GM23338 (cell line): Measurements from ENCODE around the gene HNF1A. TPM values are rescaled to one million over a fixed set of nuclear protein-coding genes. Genes with fewer than 3 reads are reported as not detected.
A peak's percentile ranks its signal among the peaks of the same experiment; 100 is the strongest.

ENCODE experiments used
- ATAC-seq: fragments of 200-7000 bp; cut with Tn5 transposase; 3 replicates; pipeline ENCODE4 v1.9.1; 2020
- DNase-seq: peaks from one replicate; pipeline ENCODE4 v3.0.0-alpha.2; 2015; ENCODE audit warnings: low spot score
- H2AFZ ChIP-seq: fragments of 200-600 bp; sonication (generic); 2 replicates; pipeline ENCODE4 v1.8.0; 2016; ENCODE audit warnings: antibody characterized with exemption, mild to moderate bottlenecking, moderate library complexity
- H3F3A ChIP-seq: fragments of 200-600 bp; sonication (generic); replicated peaks from 2 replicates; pipeline ENCODE4 v1.8.0; 2017; ENCODE audit warnings: antibody characterized with exemption, mixed run types, low read depth
- H3K27ac ChIP-seq: fragments of 200-600 bp; sonication (generic); 2 replicates; pipeline ENCODE4 v1.6.1; 2016; ENCODE audit warnings: low read depth
- H3K27me3 ChIP-seq: fragments of 200-600 bp; sonication (generic); 2 replicates; pipeline ENCODE4 v1.8.0; 2016; ENCODE audit warnings: mild to moderate bottlenecking, mixed run types, moderate library complexity; ENCODE audit not compliant: insufficient read depth
- H3K36me3 ChIP-seq: fragments of 200-600 bp; sonication (generic); 2 replicates; pipeline ENCODE4 v1.8.0; 2016; ENCODE audit warnings: mild to moderate bottlenecking; ENCODE audit not compliant: insufficient read depth
- H3K4me1 ChIP-seq: fragments of 200-600 bp; sonication (generic); 2 replicates; pipeline ENCODE4 v1.8.0; 2016; ENCODE audit warnings: mild to moderate bottlenecking, moderate library complexity; ENCODE audit not compliant: insufficient read depth
- H3K4me2 ChIP-seq: fragments of 200-600 bp; sonication (generic); 2 replicates; pipeline ENCODE4 v1.7.1; 2017; ENCODE audit warnings: mixed run types
- H3K4me3 ChIP-seq: fragments of 200-600 bp; sonication (generic); 2 replicates; pipeline ENCODE4 v1.6.1; 2016; ENCODE audit warnings: mixed run types
- H3K79me2 ChIP-seq: fragments of 200-600 bp; sonication (generic); replicated peaks from 2 replicates; pipeline ENCODE4 v1.8.0; 2017; ENCODE audit warnings: mild to moderate bottlenecking; ENCODE audit not compliant: insufficient read depth
- H3K9me2 ChIP-seq: fragments of 200-600 bp; sonication (generic); 2 replicates; pipeline ENCODE4 v1.8.0; 2017; ENCODE audit not compliant: insufficient read depth
- H4K20me1 ChIP-seq: fragments of 200-600 bp; sonication (generic); replicated peaks from 2 replicates; pipeline ENCODE4 v1.8.0; 2017; ENCODE audit warnings: mild to moderate bottlenecking; ENCODE audit not compliant: insufficient read depth
- H3K27ac Mint-ChIP-seq: 2 replicates; pipeline ENCODE4 v1.8.0; 2020; ENCODE audit warnings: inconsistent platforms, mild to moderate bottlenecking, moderate library complexity, mixed read lengths
- H3K27me3 Mint-ChIP-seq: 3 replicates; pipeline ENCODE4 v1.8.0; 2022; ENCODE audit warnings: low read depth, mild to moderate bottlenecking, moderate library complexity, mixed read lengths, inconsistent platforms; ENCODE audit not compliant: insufficient read depth, poor library complexity
- H3K36me3 Mint-ChIP-seq: 3 replicates; pipeline ENCODE4 v1.8.0; 2021; ENCODE audit warnings: low read depth, mild to moderate bottlenecking, inconsistent platforms, moderate library complexity, mixed read lengths
- H3K4me1 Mint-ChIP-seq: 3 replicates; pipeline ENCODE4 v1.8.0; 2020; ENCODE audit warnings: mild to moderate bottlenecking, inconsistent platforms, mixed read lengths
- H3K4me3 Mint-ChIP-seq: 3 replicates; pipeline ENCODE4 v1.8.0; 2021; ENCODE audit warnings: moderate library complexity, mild to moderate bottlenecking, inconsistent platforms, mixed read lengths
- H3K9me3 Mint-ChIP-seq: 3 replicates; pipeline ENCODE4 v1.8.0; 2020; ENCODE audit warnings: moderate library complexity, mild to moderate bottlenecking, inconsistent platforms, mixed read lengths
- CREB1 ChIP-seq: fragments of 250-450 bp; sonication (Bioruptor Pico); IDR thresholded peaks from 2 replicates; pipeline ENCODE4 v1.5.0; 2020; ENCODE audit warnings: low read depth, mild to moderate bottlenecking, moderate library complexity
- ETS1 ChIP-seq: IDR thresholded peaks from 2 replicates; pipeline ENCODE4 v1.6.1; 2016; ENCODE audit warnings: antibody characterized with exemption
- EZH2 ChIP-seq: fragments of 200-600 bp; sonication (generic); IDR thresholded peaks from one replicate; pipeline ENCODE4 v1.8.0; 2017; ENCODE audit warnings: antibody characterized with exemption, mild to moderate bottlenecking, low read depth; ENCODE audit not compliant: unreplicated experiment
- EZH2phosphoT487 ChIP-seq: fragments of 200-600 bp; sonication (generic); IDR thresholded peaks from one replicate; pipeline ENCODE4 v1.8.1; 2018; ENCODE audit warnings: antibody characterized with exemption; ENCODE audit not compliant: unreplicated experiment
- JUNB ChIP-seq: IDR thresholded peaks from one replicate; pipeline ENCODE4 v1.6.1; 2016; ENCODE audit warnings: antibody characterized with exemption; ENCODE audit not compliant: unreplicated experiment
- NANOG ChIP-seq: IDR thresholded peaks from 2 replicates; pipeline ENCODE4 v1.6.1; 2016; ENCODE audit warnings: antibody characterized with exemption, borderline replicate concordance
- POLR2AphosphoS5 ChIP-seq: IDR thresholded peaks from 2 replicates; pipeline ENCODE4 v1.6.1; 2016; ENCODE audit warnings: antibody characterized with exemption, low read depth
- STAT1 ChIP-seq: IDR thresholded peaks from one replicate; pipeline ENCODE4 v1.6.1; 2016; ENCODE audit warnings: antibody characterized with exemption; ENCODE audit not compliant: unreplicated experiment
- ZNF114 ChIP-seq: fragments of 250-450 bp; sonication (Bioruptor Pico); IDR thresholded peaks from 2 replicates; pipeline ENCODE4 v1.5.0; 2020; ENCODE audit warnings: mild to moderate bottlenecking, moderate library complexity
- ZNF331 ChIP-seq: fragments of 250-450 bp; sonication (Bioruptor Pico); IDR thresholded peaks from 2 replicates; pipeline ENCODE4 v1.5.0; 2020; ENCODE audit warnings: low read depth, mild to moderate bottlenecking, moderate library complexity
- ZNF462 ChIP-seq: fragments of 250-450 bp; sonication (Bioruptor Pico); IDR thresholded peaks from 2 replicates; pipeline ENCODE4 v1.5.0; 2020; ENCODE audit warnings: mild to moderate bottlenecking, moderate library complexity
- polyA plus RNA-seq: library from polyadenylated mRNA; unstranded; fragments of >200 nt; fragmentation: Nextera tagmentation; extraction: Ambion mirVana; gene quantifications from 2 replicates; pipeline ENCODE4 v1.2.1, GENCODE V29; 2016
- total RNA-seq: library from RNA; depleted of rRNA; stranded (reverse); fragments of >200 nt; shearing (Covaris generic); gene quantifications from 2 replicates; pipeline ENCODE4 v1.2.3, GENCODE V29; 2014
- TF ChIP-seq, protein P1 (sequence below), 2 experiments: fragments of 200-600 bp in 1 of 2; sonication (generic) in 1 of 2; conservative IDR thresholded peaks; 2 replicates each; pipeline versions ENCODE4 v1.5.1 to v1.6.1; 2016 to 2017; ENCODE audit warnings: antibody characterized with exemption in 2 of 2, low read depth in 2 of 2, mild to moderate bottlenecking in 2 of 2, moderate library complexity in 1 of 2
- TF ChIP-seq, protein P2 (sequence below): IDR thresholded peaks from one replicate; pipeline ENCODE4 v1.6.1; 2018; ENCODE audit warnings: antibody characterized with exemption; ENCODE audit not compliant: unreplicated experiment

Gene HNF1A
- total and polyA plus RNA-seq, 2 experiments from 2014 or later: 0.11 TPM; not detected in 1

DNA sequence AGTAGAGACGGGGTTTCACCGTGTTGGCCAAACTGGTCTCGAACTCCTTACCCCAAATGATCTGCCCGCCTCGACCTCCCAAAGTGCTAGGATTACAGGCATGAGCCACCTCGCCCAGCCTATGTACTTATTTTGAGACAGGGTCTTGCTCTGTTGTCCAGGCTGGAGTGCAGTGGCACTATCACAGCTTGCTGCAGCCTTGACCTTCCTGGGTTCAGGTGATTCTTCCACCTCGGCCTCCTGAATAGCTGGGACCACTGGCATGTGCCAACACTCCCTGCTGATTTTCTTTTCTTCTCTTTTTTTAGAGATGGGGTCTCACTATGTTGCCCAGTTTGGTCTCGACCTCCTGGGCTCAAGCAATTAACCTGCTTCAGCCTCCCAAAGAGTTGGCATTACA, 14.0 kb upstream of the HNF1A start (continued):
- no peak for TF ChIP-seq JUNB

GRCh38 chr12:120965534-120966091, 12.7 kb upstream of the HNF1A start:
- H3K36me3 Mint-ChIP-seq: no peaks in the 10 kb centered on the region
- Histone ChIP-seq H3K36me3 (no peaks in the 10 kb centered on the region), H3K27me3 (no peaks in the 10 kb centered on the region), H3K27ac (no peak overlapping the region), H2AFZ (peak overlapping the region; percentile 59), H3K79me2 (no peaks in the 10 kb centered on the region), H3K9me2 (no peaks in the 10 kb centered on the region), H3K4me3 (no peak overlapping the region), H3K4me2 (no peak overlapping the region), H3F3A (0 out of 2 replicates have a peak, but pooled peaks cover 2% of the 10 kb centered on the region), H4K20me1 (no peaks in the 10 kb centered on the region), H3K4me1 (no peaks in the 10 kb centered on the region)
- peak; percentile 45 for ATAC-seq
- TF ChIP-seq EZH2 (no peak), NANOG (no peak), STAT1 (no peak), ZNF331 (CRISPR knock-in tag) (no peak), ZNF462 (no peak), JUNB (no peak), ETS1 (no peak), POLR2AphosphoS5 (no peak), ZNF114 (CRISPR knock-in tag) (no peak), CREB1 (CRISPR knock-in tag) (no peak), EZH2phosphoT487 (no peak)
- TF ChIP-seq, protein P1, sequence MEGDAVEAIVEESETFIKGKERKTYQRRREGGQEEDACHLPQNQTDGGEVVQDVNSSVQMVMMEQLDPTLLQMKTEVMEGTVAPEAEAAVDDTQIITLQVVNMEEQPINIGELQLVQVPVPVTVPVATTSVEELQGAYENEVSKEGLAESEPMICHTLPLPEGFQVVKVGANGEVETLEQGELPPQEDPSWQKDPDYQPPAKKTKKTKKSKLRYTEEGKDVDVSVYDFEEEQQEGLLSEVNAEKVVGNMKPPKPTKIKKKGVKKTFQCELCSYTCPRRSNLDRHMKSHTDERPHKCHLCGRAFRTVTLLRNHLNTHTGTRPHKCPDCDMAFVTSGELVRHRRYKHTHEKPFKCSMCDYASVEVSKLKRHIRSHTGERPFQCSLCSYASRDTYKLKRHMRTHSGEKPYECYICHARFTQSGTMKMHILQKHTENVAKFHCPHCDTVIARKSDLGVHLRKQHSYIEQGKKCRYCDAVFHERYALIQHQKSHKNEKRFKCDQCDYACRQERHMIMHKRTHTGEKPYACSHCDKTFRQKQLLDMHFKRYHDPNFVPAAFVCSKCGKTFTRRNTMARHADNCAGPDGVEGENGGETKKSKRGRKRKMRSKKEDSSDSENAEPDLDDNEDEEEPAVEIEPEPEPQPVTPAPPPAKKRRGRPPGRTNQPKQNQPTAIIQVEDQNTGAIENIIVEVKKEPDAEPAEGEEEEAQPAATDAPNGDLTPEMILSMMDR (conservative IDR thresholded peaks at IDR 0.05; ENCODE audit: low read depth in 2 of 2): no peak
- TF ChIP-seq, protein P2, sequence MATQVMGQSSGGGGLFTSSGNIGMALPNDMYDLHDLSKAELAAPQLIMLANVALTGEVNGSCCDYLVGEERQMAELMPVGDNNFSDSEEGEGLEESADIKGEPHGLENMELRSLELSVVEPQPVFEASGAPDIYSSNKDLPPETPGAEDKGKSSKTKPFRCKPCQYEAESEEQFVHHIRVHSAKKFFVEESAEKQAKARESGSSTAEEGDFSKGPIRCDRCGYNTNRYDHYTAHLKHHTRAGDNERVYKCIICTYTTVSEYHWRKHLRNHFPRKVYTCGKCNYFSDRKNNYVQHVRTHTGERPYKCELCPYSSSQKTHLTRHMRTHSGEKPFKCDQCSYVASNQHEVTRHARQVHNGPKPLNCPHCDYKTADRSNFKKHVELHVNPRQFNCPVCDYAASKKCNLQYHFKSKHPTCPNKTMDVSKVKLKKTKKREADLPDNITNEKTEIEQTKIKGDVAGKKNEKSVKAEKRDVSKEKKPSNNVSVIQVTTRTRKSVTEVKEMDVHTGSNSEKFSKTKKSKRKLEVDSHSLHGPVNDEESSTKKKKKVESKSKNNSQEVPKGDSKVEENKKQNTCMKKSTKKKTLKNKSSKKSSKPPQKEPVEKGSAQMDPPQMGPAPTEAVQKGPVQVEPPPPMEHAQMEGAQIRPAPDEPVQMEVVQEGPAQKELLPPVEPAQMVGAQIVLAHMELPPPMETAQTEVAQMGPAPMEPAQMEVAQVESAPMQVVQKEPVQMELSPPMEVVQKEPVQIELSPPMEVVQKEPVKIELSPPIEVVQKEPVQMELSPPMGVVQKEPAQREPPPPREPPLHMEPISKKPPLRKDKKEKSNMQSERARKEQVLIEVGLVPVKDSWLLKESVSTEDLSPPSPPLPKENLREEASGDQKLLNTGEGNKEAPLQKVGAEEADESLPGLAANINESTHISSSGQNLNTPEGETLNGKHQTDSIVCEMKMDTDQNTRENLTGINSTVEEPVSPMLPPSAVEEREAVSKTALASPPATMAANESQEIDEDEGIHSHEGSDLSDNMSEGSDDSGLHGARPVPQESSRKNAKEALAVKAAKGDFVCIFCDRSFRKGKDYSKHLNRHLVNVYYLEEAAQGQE: no peak
- H3K27me3 Mint-ChIP-seq: no peaks in the 10 kb centered on the region
- peaks cover 3% of the 10 kb centered on the region for H3K4me1 Mint-ChIP-seq
- H3K9me3 Mint-ChIP-seq: no peaks in the 10 kb centered on the region
- no peak overlapping the region for H3K4me3 Mint-ChIP-seq
- H3K27ac Mint-ChIP-seq: no peak overlapping the region
- DNase-seq: peak; percentile 14
